Central memory CD4-positive, alpha-beta T cell (primary cell): ENCODE measurements around the gene LCN15.
A peak's percentile ranks its signal among the peaks of the same experiment; 100 is the strongest.

Experiments
- DNase-seq: peaks from one replicate; pipeline ENCODE4 v3.0.0; 2022

The LCN15 gene

DNA sequence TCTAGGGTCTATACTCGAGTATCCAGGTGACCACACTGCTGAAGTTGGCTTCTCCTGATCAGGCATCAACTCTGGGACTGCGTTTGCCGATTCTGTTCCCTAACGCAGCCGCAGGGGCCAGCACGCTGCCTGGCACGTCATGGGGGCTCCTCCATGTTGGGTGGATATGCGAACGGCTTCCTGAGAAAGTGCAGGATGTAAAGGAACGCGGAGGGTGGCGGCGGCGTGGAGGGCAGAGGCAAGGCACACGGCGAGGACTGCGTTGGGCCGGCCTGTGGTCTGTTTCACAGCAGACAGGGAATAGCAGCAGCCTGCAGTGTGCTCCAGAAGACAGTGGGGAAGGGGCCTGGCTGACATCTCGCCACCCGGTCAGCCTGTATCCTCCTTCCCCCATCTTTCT is 25.4 kb downstream of the LCN15 start:
- DNase-seq, result no peak

DNA sequence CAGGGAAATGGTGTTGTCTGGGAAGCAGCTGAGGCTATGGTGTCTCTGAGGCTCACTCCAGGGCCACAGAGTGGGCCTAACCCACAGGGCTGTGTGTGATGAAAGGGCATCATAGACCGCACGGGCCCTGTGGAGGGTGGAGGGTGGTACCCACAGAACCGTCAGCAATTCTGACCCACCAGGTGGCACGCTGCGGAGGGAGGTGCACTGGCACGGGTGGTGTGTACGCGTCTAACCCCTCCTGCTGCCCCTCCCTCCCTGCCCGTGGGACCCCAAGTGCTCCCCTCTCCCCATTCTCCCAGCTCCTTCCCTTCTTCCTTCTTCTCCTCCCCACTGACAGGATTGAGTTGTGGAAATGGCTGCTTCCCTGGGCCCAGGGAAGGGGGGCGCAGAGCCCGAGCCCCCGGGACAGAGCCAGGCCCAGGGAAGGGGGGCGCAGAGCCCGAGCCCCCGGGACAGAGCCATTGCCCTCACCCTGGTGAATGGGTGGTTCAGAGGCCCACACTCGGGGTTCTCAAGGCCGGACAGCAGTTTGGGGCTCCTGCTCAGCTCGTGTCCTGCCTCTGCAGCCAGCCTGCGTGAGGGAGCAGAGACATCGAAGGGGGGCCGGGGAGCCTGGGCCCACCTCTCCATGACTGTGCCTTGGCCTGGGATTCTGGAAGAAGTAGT is 28.4 kb downstream of the LCN15 start:
- no peak for DNase-seq

DNA sequence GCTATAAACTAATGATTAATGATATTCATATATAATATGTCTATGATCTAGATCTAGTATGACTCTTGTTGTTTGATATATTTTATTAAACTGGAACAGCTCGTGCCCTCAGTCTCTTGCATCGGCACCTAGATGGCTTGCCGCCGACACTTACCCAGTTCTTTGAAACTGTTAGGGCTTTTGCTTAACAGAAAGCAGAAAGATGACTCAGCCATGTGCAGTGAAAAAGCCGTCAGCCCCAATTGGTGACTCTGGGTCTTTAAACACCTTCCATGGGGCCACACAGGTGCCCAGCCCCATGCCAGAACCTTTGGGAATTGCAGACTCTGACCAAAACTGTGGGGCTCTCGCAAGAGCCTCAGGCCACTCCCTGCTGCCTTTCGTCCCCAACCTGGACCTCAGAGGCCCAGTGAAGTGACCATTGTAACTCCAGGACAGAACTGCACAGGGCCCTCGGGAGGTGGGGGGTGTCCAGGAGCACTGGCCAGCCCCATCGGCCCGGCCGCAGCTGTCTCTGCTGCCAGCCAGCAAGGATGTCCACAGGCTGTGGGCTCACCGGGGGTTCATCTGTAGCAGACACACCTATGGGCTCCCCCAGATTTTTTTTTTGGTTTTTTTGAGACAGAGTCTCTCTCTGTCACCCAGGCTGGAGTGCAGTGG is 29.4 kb downstream of the LCN15 start:
- no peak for DNase-seq

DNA sequence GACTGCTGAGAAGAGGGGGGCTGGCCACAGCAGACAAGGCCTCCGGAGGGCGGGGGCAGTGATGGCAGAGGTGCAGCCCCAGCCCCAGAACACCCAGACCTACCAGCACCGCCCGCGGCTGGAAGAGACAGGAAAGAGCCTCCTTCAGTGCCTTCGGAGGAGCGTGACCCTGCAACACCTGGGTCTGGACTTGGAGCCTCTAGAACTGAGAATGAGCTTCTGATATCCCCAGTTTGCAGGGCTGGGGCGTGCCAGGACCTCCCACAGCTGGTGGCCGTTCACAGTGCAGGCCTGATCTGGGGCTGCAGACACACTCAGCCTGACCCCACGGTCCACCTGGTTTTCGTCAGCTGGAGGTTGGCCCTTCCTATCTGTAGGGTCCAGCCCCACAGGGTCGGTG is 30.7 kb downstream of the LCN15 start:
- no peak for DNase-seq

DNA sequence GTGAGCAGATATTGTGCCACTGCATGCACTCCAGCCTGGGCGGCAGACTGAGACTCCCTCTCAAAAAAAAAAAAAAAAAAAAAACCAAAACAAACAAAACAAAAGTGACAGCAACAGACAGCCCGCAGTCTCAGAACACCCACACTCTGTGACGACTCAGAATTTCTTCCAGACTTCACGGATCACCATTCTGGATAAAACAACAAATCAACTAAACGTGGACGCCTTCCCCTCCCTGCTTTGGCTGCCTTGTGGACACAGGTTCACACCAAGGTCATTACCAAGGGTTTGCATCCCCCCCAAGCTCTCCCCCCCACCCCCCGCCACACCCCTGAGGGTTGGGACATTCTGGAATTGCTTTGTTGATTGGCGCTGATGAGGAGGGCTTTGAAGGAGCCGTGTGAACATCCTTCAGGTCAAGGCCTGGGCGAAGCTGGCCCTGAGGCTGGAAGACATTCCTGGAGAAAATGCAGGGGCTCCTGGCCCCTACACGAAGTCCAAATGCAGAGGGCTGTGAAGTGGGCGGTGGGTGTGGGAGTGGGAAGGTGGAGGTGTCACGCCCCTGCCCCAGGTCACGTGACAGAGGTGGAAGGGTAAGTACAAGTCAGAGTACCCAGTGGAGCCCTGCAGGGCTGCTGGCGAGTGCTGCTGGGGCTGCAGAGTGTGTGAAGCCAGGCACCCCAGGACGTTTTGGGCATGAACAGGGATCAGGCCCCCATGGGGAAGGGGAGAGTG is 31.7 kb downstream of the LCN15 start:
- DNase-seq, result no peak

DNA sequence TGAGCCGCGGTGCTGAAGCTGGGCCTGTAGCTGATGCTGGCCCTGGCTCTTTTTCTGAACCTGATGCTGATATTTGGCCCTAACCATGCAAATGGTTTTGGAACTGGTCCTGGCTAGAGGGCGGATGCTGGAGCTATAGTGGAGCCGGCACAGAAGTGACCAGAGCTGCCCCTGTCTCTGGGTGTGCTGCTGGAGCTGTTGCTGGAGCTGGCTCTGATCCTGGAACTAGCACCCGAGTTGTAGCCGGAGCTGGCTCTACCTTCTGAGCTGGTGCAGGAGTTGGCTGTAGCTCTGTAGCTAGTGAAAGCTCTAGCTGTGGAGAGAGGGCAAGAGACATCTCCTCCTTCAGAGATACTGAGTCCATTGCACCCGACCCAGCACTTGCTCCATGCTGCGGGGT is 34.4 kb downstream of the LCN15 start:
- no peak for DNase-seq

DNA sequence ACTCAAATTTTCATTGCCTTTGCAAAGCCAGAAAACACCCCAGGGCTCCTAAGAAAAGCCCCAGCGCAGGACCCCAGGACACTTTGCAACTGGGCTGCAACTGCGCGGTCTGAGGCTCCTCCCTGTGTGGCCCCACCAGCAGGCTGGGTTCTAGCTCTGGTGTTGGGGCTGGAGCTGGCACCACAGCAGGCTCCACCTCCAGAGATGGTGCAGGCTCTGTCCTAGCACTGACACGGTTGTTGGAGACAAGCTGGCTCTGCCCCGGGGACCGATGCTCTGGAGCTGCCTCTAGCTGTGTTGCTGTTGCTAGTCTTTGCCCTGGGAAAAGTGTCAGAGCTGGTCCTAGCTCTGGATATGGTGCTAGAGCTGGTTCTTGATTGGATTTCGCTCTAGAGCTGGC is 35.2 kb downstream of the LCN15 start:
- DNase-seq, result no peak

DNA sequence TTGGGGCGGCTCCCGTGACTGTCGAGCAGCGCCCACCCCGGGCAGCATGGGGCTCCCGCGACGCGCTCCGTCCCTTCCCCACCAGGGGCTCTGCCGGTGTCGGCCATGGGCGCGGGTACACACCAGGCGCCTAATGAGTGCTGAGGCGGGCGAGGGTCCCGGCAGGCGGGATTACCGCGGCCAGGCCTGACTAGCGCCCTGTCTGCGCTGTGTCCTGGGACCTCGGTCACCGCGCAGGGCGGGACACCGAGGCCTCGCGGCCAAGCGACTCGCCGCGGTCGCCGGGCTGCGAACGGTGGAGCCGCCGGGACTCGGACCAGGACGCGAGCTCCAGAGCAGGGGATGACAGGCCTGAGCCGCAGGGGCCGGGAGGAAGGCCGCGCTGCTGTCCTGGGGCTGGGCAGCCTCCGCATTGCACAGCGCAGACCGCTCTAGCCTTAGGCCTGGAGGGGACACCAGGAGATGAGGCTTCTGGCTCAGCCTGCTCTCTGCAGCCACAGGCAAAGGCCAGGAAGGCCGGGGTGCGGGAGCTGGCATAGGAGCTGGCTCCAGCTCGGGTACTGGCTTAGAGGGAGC is 35.7 kb downstream of the LCN15 start:
- DNase-seq, result no peak

DNA sequence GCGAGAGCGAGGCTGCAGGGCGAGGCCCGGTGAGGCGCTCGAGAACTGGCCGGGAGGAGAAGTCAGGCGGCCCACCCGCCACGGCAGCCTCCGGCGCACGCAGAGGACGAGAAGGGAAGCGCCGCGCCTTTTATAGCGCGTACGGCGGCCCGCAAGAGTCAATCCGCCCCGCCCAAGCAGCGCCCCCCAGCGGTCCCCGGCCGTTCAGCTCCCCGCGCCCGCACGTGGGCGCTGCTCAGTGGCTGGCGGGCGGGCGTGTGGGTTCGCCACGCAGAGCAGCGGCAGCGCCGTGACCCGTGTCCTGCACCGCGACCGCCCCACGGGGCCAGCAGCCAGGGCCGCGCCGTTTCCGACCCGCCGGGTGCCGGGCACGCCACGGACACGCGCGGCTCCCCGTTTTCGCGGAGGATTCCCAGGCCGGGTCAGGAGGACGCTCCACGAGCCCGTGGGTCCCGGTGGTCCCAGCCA is 36.2 kb downstream of the LCN15 start:
- peak; percentile 86 for DNase-seq

DNA sequence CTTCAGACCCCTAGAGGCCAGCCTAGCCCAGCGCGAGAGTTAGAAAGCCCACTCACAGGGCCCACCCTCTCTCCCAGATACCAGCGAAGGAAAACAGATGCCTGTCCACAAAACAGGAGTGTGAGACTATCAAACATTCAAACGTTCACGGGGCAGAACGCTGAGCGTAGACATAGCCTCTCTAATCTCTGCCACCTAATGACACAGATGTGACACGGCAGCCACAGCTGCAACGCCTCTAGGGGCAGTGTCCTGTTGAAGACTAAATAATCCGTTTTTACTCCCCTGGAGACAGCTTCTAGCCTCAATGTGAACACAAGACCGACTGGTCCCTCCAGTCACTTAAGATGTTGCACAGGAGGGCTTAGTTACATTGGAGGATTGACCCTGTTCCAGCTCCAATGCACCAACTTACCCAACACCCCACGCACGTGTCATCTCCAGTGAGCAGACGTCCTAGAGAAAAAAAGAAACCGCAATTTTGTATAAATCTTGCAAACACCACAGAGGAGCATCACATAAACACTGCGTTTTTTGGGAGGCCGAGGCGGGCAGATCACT is 37.6 kb downstream of the LCN15 start:
- DNase-seq, result peak; percentile 38

DNA sequence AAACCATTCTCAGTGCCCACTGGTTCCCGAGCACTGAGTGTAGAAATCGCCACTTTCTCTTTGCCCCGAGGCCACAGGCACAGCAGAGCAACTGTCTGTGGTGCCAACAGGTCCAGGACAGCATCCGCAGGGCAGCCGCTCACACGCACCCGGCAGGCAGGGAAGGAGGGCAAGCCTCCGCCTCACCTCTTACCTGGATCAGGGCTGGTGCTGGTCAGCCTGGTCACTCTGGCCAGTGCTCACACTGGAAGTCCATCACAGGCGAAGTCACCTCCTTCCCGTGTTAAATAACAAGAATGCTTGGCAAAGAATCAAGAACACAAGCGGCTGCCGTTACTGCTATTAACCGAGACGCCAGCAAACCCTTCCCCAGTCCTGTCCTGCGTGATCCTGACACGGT is 38.2 kb downstream of the LCN15 start:
- no peak for DNase-seq

DNA sequence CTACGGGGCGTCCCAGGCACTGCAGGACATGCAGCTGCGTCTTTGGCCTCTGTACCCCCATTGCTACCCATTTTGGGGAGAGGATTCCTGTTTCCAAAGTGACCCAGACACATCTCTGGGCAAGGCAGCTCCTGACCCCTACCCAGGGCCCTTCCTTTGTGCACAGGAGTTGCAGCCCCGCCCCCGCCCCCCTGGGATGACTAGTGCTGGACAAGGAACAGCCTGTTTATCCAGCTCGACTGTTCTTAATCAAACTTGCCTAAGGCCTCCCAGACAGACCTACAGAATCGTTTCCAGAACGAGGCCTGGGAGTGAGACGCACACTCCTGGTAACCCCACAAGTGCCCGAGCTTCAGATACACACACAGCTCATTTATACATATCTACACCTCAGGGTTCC is 38.7 kb downstream of the LCN15 start:
- no peak for DNase-seq

DNA sequence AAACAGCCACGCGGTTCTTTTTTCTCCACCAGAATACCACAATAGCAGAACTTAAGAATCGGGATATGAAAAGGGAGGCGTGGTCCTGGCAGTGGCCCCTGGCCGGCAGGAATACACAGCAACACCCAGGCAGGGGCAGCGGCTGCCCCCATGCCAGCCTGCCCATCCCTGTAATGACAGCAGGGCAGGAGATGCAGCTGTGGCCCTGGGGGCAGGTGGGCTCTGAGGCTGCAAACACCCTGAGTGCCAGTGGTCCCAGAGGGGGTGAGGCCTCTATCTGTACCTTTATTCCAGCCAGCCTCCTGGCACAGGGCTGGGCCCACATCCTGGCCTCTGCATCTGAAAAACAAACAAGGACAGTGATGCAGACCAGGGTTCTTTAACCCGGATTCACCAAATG is 39.5 kb downstream of the LCN15 start:
- no peak for DNase-seq

DNA sequence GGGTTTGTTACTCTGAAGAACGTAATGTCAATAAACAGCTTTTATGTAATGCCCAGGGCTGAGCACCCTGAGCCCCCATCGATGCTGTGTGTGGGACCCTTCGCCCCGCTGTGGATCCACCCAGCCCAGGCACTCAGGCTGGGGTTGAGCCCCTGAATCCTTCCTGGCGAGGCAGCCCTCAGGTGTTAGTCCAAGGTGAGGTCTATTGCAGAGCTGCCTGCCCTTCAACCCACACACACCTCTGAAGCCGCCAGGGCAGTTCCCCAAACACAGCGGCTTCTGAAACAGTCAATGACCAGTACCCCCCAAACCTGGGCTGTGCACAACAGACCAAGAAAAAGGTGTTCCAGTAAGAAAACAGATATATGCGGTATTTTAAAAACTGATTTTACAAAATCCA is 40.3 kb downstream of the LCN15 start:
- DNase-seq, result no peak

DNA sequence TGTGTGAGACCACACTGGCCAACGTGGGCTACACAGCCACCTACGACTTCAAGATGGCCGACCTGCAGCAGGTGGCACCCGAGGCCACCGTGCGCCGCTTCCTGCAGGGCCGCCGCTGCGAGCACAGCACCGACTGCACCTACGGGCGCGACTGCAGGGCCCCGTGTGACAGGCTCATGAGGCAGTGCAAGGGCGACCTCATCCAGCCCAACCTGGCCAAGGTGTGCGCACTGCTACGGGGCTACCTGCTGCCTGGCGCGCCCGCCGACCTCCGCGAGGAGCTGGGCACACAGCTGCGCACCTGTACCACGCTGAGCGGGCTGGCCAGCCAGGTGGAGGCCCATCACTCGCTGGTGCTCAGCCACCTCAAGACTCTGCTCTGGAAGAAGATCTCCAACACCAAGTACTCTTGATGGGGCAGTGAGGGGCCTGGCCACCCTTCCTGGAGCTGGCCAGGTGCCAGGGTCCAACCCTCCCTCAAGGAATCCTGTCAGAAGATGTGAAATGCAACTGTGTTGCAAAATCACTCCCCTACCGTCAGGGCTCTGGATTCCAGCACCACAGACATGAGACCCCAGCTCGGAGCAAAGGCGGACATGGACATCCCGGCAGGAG is 40.8 kb downstream of the LCN15 start:
- no peak for DNase-seq

DNA sequence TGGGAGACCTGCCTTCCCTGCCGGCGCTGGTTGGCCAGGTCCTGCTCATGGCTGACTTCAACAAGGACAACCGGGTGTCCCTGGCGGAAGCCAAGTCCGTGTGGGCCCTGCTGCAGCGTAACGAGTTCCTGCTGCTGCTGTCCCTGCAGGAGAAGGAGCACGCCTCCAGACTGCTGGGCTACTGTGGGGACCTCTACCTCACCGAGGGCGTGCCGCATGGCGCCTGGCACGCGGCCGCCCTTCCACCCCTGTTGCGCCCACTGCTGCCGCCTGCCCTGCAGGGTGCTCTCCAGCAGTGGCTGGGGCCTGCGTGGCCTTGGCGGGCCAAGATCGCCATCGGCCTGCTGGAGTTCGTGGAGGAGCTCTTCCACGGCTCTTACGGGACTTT is 41.4 kb downstream of the LCN15 start:
- DNase-seq, result no peak

DNA sequence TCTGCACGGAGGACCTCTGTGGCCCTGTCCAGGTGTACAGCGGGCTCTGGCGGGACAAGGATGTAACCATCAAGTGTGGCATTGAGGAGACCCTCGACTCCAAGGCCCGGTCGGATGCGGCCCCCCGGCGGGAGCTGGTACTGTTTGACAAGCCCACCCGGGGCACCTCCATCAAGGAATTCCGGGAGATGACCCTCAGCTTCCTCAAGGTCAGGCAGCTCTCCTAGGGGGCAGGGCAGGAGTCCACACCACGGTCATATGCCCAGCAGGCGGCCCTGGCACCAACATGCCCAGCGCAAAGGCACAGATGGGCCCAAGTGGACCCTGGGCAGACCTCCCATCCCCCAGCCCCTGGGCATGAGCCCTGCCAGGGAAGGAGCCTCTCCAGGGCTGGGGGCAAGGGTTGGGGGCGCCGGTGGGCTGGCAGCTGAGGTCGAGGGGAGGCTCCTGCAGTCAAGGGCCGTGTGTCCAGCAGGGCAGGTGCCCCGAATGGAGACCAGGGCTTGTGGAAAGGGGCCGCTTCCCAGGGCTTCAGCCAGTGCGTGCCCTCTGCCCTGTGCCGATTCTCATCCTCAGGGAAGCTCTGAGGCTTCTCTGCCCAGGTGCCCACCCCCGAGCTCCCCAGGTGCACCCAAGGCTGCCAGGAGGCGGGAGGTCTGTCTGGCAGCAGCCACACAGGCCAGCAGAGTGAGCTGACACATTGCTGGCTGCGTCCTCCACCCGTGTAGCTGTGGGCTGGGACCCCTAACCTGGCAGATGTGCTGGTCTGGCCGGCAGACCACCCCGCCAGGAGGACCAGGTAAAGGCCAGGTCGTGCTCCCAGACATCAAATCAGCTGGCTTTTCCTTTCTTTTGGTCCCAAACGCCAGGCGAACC is 42.0 kb downstream of the LCN15 start:
- DNase-seq, result no peak

DNA sequence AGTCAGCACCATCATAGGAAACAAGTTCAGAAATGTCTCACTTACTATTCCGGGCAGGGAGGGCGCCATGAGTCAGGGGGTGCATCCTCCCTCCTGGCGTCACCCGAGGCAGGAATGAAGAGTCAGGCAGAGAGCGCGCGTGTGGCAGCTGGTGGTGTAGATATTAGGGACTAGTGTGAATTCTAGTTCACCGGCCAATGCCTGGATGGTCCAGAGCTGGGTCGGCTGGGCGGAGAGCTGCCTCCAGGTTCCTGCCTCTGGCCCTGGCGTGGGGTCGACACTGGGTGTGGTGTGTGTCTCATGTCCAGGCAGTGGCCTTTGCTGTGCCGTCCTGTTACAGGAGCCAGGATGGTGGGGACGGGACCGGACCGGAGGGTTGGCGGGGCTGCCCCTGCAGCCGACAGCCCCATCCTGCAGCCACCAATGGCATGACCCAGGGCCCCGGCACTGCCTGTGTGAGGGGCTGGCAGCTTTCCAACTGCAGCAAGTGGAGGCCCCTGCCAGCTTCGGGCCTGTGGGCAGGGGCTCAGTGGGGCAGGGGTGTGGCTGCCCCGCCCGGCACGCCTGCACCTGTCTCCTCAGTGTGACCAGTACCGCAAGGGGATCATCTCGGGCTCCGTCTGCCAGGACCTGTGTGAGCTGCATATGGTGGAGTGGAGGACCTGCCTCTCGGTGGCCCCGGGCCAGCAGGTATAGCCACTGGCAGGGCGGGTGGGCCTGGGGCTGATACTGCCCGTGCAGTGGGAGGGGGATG is 42.8 kb downstream of the LCN15 start:
- DNase-seq, result no peak

DNA sequence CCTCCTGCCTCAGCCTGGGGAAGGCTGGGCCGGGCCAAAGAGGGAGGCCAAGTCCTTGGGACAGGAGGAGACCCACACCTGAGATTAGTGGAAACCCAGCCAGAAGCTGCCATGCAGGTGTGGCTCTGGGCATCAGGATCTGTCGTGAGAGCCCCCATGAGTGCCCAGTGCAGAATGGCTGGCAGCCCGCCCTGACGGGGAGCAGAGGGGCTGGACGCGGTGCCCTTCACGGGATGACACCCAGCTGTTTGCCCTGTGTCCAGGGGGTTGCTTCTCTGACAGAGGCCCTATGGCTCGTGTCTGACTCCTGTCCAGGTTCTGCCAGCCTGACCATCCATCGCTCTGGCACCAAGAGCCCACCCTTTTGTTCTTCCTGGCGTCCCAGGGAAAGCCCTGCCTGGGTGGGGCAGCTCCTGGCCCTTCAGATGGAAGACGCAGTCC is 43.4 kb downstream of the LCN15 start:
- DNase-seq, result no peak

DNA sequence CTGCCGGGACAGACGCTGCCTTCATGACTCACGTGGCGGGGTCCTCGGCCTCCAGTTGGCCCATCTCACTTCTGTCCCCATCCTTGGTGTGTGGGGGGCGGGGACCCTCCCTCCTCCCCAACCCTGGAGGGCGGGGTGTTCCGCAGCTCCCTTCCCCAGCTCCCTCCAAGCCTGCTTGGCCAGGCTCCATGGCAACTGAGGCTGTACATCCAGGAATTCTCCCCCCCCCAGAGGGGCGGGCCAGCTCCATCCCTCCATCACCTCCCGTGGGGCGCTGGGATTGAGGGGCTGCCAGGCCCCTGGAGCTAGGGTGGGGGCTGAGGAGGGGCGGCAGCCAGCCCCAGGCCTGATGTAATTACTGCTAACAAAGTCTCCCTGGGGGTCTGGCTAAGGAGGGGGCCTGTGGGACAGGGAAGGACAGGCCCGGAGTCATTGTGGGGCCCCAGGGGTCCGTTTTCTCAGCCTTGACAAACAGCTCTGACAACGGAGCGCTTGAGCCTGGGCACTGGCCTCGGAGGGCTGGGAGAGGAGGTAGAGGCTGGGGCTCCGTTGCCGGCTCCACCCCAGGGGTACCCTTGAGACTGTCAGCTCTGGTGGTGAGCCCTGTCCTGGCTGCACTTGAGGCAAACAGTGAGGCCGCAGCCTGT is 43.9 kb downstream of the LCN15 start:
- no peak for DNase-seq
